Endodermal cell (in vitro differentiated cells): ENCODE results near the gene AKR1B1. TPM values are rescaled to one million over a fixed set of nuclear protein-coding genes. Genes with fewer than 3 reads are reported as not detected.

Source experiments
- DNase-seq: peaks from one replicate; pipeline ENCODE4 v3.0.0-alpha.2; 2017
- H3K27ac ChIP-seq: 2 replicates; pipeline ENCODE4 v1.5.1; 2013; ENCODE audit warnings: mild to moderate bottlenecking, low read depth, low read length, moderate library complexity
- H3K27me3 ChIP-seq: 2 replicates; pipeline ENCODE4 v1.6.1; 2013; ENCODE audit warnings: mild to moderate bottlenecking, low read length, moderate library complexity; ENCODE audit not compliant: insufficient read depth, control insufficient read depth, poor library complexity, severe bottlenecking
- H3K36me3 ChIP-seq: 2 replicates; pipeline ENCODE4 v1.7.0; 2013; ENCODE audit warnings: mild to moderate bottlenecking, low read length, moderate library complexity; ENCODE audit not compliant: control insufficient read depth, insufficient read depth
- H3K4me1 ChIP-seq: one replicate; pipeline ENCODE4 v1.7.0; 2013; ENCODE audit warnings: low read length; ENCODE audit not compliant: control insufficient read depth, insufficient read depth
- H3K4me3 ChIP-seq: 2 replicates; pipeline ENCODE4 v1.5.1; 2013; ENCODE audit warnings: mild to moderate bottlenecking, low read length, moderate library complexity
- H3K9ac ChIP-seq: 2 replicates; pipeline ENCODE4 v1.6.1; 2013; ENCODE audit warnings: mild to moderate bottlenecking, low read length, moderate library complexity; ENCODE audit not compliant: poor library complexity, severe bottlenecking; ENCODE audit errors: extremely low read depth
- H3K9me3 ChIP-seq: 2 replicates; pipeline ENCODE4 v1.6.1; 2013; ENCODE audit warnings: mild to moderate bottlenecking, low read length, moderate library complexity; ENCODE audit not compliant: control insufficient read depth
- H3K27ac Mint-ChIP-seq: 2 replicates; pipeline ENCODE4 v1.8.0; 2020; ENCODE audit warnings: mixed read lengths
- H3K27me3 Mint-ChIP-seq: 2 replicates; pipeline ENCODE4 v1.8.0; 2021; ENCODE audit warnings: mild to moderate bottlenecking, mixed read lengths; ENCODE audit not compliant: insufficient read depth
- H3K36me3 Mint-ChIP-seq: 2 replicates; pipeline ENCODE4 v1.8.0; 2020; ENCODE audit warnings: low read depth, mixed read lengths
- H3K4me1 Mint-ChIP-seq: 2 replicates; pipeline ENCODE4 v1.8.0; 2020; ENCODE audit warnings: mixed read lengths
- H3K4me3 Mint-ChIP-seq: 2 replicates; pipeline ENCODE4 v1.8.0; 2020; ENCODE audit warnings: mild to moderate bottlenecking, moderate library complexity, mixed read lengths
- H3K9me3 Mint-ChIP-seq: 2 replicates; pipeline ENCODE4 v1.8.0; 2020; ENCODE audit warnings: mild to moderate bottlenecking, mixed read lengths
- CTCF ChIP-seq: fragments of 200-600 bp; sonication (generic); conservative IDR thresholded peaks from 2 replicates; pipeline ENCODE4 v1.5.0; 2021; ENCODE audit warnings: antibody characterized with exemption, mild to moderate bottlenecking
- WGBS, 2 experiments: methylation state at CpG; one replicate each; pipeline versions ENCODE4 v1.1.5 to v1.1.7; 2013; ENCODE audit warnings: missing lambda C conversion rate in 2 of 2, mixed read lengths in 1 of 2; ENCODE audit not compliant: insufficient coverage in 1 of 2, insufficient read length in 1 of 2; 5-methylcytosine and 5-hydroxymethylcytosine counted together
- total RNA-seq, 2 donors: library from RNA; stranded (reverse); fragmentation: NEBNext Ultra II Directional in 1 of 2; extraction: Animal tissue kit (Norgen Biotek cat#: 25700) in 1 of 2; gene quantifications; 2 replicates in 1 of 2; 3 replicates in 1 of 2; pipeline ENCODE4 v1.2.1, GENCODE V29; 2021

AKR1B1 gene
- total RNA-seq, 2 donors from 2014 or later, result 152 to 216 TPM

DNA sequence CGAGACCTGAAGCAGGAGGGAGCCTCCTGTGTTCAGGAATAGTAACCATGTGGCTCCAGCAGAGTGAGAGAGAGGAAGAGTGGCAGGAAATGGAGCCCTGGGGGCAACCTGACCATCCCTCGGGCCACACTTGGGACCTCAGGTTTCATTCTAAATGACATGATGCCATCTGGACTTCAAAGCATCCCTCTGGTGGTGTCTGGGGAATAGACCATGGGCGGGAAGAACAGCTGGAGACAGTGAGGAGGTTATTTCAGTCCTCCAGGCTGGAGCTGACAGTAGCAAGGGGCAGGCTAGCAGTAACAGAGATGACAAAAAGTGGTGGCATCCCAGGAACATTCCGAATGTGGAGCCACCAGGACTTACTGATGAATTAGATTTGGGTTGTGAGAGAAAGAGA, 44.8 kb downstream of the AKR1B1 start:
- H3K4me3 Mint-ChIP-seq, result no peak overlapping the region
- H3K27me3 Mint-ChIP-seq, result peaks cover 4% of the 10 kb centered on the region

DNA sequence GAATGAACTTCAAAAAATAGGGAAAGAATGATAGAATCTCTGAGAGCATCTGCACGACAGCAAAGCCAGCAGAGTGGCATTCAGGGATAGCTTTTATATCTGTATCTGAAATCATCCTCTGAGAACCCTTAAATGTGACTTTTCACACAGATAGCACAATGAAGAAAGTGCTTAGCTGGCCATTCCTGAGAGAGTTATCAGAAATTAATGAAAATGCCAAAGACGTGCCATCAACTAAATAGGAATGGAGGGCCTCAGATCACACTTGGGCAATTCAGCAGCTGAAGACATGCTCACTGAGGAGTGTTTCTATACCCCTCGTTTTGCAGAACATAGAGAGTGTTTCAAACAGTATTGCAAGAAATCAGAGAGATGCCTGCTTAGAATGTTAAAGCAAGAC, 51.6 kb downstream of the AKR1B1 start:
- Mint-ChIP-seq H3K4me3 (no peak overlapping the region), H3K4me1 (peaks cover 4% of the 10 kb centered on the region), H3K9me3 (no peaks in the 10 kb centered on the region), H3K27me3 (no peaks in the 10 kb centered on the region), H3K36me3 (no peaks in the 10 kb centered on the region), H3K27ac (no peak overlapping the region)
- H3K27me3 ChIP-seq, result no peaks in the 10 kb centered on the region
- H3K9ac ChIP-seq, result no peak overlapping the region
- WGBS, 2 experiments, result 74 to 85% methylated on average over 3 of the region's 3 CpGs
- H3K9me3 ChIP-seq, result no peaks in the 10 kb centered on the region
- H3K4me1 ChIP-seq, result no peaks in the 10 kb centered on the region
- H3K36me3 ChIP-seq, result no peaks in the 10 kb centered on the region
- TF ChIP-seq CTCF, result no peak
- DNase-seq, result no peak
- no peak overlapping the region for H3K4me3 ChIP-seq
- no peak overlapping the region for H3K27ac ChIP-seq

More for the DNA sequence above, 44.8 kb downstream of the AKR1B1 start:
- no peak for DNase-seq
- Histone ChIP-seq H3K9me3 (no peaks in the 10 kb centered on the region), H3K4me3 (no peak overlapping the region), H3K27ac (no peak overlapping the region), H3K4me1 (no peaks in the 10 kb centered on the region), H3K9ac (no peak overlapping the region), H3K27me3 (no peaks in the 10 kb centered on the region), H3K36me3 (no peaks in the 10 kb centered on the region)
- TF ChIP-seq CTCF, result no peak
- Mint-ChIP-seq H3K4me1 (no peaks in the 10 kb centered on the region), H3K9me3 (no peaks in the 10 kb centered on the region), H3K36me3 (no peaks in the 10 kb centered on the region), H3K27ac (no peak overlapping the region)
- 84 to 89% methylated on average over 3 to 4 of the region's 4 CpGs for WGBS, 2 experiments

DNA sequence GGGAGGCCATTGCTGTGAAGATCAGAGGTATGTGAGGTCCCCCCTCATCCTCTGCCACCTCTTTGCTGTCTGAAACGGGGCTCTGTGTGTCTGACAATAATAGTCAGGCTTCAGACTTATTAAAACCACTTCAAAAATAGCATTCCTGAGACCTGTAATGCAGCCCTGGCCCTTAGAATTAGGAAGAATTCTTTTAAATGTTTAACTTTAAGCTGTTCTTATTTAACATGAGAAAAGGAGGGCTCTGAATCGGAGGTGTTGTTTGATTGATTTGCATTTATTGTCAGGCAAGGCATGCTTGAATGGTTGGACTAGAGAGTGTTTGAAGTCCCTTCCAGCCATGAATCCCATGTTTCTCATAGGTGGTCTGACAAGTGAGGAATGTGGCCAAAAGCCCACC, 52.5 kb downstream of the AKR1B1 start:
- no peak overlapping the region for H3K27ac Mint-ChIP-seq
- DNase-seq, result no peak
- whole genome bisulfite sequencing, 2 experiments, result 44% methylated on average over 2 of the region's 2 CpGs

More for the DNA sequence above, 52.5 kb downstream of the AKR1B1 start:
- Histone ChIP-seq H3K36me3 (no peaks in the 10 kb centered on the region), H3K9me3 (no peaks in the 10 kb centered on the region), H3K9ac (no peak overlapping the region), H3K4me3 (no peak overlapping the region), H3K27ac (no peak overlapping the region), H3K27me3 (no peaks in the 10 kb centered on the region), H3K4me1 (no peaks in the 10 kb centered on the region)
- H3K9me3 Mint-ChIP-seq, result no peaks in the 10 kb centered on the region
- TF ChIP-seq CTCF, result no peak
- H3K36me3 Mint-ChIP-seq, result no peaks in the 10 kb centered on the region
- H3K27me3 Mint-ChIP-seq, result no peaks in the 10 kb centered on the region
- H3K4me1 Mint-ChIP-seq, result peaks cover 4% of the 10 kb centered on the region
- no peak overlapping the region for H3K4me3 Mint-ChIP-seq
